NCI-H2227 (cell line): ENCODE data around the gene CFAP251.
A peak's percentile ranks its signal among the peaks of the same experiment; 100 is the strongest.
"Not testable (repeated sequence)": the region's sequence is repeated elsewhere in the genome, so short reads cannot be mapped to it uniquely, and the experiment has no call there.

Experiments used
- DNase-seq: peaks from one replicate; lab custom pipeline; 2025; ENCODE audit not compliant: unreplicated experiment; lab: John Stamatoyannopoulos, UW

Gene CFAP251

DNA sequence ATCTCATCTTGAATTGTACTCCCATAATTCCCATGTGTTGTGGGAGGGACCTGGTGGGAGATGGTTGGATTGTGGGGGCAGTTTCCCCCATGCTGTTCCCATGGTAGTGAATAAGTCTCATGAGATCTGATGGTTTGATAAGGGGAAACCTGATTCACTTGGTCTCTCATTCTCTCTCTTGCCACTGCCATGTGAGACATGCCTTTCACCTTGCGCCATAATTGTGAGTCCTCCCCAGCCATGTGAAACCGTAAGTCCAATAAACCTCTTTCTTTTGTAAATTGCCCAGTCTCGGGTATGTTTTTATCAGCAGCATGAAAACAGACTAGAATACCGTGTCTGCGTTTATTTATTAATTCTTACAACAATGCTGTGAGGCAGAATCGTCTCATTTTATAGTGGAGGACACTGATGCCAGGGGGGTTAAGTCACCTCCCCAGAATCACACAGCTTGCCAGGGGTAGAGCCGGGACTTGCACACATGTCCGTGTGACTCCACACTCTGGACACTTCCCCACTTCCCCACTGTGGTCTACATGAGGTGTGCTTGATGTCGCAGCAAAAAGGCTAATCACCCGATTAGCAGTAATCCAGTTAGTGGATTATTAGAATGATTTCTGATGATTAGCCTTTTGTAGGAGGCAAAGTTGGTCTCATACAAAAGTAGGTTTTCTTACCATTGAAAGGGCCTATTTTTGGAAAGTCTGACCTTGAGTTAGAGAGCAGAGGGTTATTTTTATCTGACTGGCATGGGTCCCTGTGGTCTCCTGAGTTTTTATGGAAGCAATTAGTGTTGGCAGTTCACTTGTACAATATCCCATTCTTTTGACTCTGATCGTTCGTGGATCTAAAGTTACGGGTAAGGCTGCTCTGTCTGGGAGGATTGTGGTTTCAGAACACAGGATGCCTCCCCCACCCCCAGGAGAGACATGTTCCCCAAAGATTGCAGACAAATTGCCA is 55.9 kb downstream of the CFAP251 start:
- no peak for DNase-seq

DNA sequence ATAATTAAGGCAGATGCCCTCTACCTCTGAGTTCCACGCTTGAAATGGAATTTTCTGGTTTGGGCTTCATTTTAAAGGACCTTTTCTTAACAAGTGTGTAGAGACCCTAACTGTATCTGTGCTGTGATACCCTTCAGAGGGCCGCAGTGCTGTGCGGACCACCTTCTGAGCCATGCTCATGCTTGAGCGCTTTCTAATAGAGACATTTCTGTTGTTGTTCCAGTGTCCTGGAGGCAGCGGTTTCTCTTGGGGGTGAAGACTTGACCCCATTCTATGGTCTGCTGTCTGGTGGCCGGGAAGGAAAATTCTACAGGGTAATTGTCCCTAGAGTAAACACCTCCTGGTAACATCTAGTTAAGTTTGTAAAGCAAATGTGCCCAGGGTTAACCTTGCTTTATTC is 56.6 kb downstream of the CFAP251 start:
- peak; percentile 31 for DNase-seq

DNA sequence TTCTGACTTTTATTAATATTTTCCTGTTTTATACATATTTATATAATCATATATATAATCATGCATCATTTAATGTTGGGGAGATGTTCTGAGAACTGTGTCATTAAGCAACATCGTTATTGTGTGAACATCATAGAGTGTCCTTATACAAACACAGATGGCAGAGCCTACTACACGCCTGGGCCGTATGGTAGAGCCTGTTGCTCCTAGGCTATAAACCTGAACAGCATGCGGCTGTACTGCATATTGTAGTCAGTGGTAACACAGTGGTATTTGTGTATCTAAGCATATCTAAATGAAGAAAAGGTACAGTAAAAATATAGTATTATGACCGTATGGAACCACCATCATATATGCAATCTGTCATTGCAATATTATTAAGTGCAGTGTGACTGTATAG is 58.6 kb downstream of the CFAP251 start:
- DNase-seq, result no peak

DNA sequence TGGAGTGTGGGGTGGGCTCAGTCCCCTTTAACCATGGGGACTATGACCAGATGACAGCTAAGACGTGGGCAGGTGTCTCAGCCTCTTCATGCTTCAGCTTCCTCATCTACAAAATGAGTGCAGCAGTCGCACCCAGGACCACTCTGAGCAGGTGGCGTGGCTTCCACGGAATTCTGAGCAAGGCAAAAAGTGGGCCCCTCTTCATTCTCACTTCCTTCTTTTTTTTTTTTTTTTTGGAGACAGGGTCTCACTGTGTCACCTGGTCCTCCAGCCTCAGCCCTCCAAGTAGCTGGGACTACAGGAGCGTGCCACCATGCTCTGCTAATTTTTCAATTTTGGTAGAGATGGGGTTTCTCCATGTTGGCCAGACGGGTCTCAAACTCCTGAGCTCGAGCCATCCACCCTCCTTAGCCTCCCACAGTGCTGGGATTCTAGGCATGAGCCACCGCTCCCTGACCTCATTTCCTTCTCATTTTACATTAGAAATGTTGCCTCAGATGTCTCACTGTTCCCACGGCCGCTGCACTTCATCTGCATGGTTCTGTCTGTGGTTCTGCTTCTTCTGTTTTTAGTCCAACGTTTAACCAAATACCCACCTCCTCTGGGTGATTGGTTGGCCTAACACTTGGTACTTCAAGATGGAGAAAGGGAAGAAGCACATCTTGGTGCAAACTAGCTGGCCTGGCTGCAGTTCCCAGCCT is 61.9 kb downstream of the CFAP251 start:
- DNase-seq, result no peak

DNA sequence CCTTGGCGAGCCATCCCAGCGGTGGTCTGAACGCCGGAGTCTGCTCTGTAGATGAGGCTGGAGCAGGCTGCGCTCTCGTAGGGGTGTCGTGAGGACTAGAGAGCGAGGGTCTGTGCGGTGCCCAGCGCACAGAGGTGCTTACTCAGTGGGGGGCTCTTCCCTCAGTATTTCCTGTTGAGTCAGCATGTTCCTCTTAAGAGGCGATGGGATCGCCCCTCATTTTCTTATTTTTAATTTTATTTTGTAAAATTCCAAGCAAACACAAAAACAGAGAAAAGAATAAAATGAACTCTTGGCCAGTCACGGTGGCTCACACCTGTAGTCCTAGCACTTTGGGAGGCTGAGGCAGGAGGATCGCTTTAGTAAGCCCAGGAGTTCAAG is 62.5 kb downstream of the CFAP251 start:
- DNase-seq, result no peak

DNA sequence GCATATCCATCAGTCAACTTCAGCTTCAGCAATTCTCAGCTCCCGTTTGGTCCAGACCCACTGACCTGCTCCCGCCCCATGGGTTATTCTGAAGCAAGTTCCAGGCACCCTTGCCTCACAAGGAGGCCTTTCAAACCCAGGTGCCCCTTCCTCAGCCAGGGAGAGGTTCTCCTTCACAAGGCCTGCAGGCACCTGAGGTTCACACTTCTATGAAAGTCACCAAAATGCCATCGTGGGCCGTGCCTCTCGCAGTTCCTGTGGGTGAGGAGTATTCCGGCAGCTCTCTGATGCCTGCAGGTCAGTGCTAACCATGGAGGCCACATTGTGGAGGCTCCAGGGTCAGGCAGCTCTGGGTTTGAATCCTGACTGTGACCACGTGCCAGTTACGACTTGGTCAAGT is 63.1 kb downstream of the CFAP251 start:
- no peak for DNase-seq

DNA sequence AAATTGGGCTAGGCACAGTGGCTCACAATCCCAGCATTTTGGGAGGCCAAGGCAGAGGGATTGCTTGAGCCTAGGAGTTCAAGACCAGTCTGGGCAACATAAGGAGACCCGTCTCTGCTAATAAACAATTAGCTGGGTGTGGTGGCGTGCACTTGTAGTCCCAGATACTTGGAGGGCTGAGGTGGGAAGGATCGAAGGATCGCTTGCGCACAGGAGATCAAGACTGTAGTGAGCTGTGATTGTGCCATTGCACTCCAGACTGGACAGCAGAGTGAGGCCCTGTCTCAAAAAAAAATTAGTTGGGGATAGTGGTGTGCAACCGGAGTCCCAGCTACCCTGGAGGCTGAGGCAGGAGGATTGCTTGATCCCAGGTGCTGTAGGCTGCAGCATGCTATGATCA is 64.6 kb downstream of the CFAP251 start:
- no peak for DNase-seq

DNA sequence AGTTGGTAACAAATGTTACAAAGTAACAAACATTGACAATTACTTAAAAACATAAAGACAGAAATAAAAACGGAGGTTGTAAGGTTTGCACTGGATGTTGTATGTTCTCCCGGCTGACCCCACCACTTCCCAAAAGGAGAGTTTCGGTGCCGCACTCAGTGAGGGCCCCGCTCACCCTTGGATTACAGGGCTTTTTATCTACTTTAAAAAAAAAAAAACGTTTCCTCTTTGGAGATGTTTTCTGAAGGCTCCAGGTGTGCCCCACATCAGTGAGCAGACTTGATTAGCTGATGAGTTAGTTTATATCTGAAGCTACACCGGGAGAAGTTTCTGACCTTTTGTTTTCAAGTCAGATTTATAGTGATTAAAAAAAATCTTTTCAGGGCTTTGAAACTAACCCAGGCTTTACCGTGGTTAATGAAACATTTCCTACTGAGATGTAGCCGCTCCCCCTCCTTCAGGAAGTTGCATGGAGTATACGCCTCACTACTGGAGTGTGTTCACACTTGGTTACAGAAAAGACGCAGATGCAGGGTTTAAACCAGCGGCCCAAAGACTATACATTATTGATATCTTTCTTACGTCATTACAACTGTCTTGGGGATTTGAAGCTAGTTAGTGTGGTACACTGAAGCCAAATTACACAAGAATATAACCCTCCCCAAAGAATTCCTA is 65.3 kb downstream of the CFAP251 start:
- no peak for DNase-seq

DNA sequence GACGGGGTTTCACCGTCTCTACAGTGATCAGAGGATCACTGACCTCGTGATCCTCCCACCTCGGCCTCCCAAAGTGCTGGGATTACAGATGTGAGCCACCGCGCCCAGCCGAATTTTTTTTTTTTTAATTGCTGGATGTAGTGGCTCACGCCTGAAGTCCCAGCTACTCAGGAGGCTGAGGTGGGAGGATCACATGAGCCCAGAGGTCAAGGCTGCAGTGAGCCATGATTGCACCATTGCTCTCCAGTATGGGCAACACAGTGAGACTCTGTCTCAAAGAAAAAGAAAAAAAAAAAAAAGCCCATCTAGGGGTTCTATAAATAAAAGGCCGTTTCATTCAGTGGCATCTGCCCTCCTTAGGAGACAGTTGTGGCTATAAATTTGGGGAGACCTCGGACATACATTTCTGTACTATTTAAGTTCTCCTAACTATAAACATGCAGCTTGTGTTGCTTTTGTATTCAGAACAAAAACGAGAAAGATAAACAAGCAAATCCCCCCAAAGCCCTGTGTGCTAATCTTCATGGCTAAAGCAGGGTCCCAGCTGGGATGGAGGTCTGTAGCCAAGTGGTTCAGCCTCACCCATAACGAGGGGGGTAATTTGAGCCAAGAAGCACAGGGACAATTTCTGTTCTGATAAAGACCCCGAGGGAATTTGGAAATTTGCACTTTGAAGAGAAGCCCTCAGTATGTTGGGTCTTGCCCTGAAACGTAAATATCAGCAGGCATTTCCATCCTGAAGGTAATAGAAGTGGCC is 68.3 kb downstream of the CFAP251 start:
- DNase-seq, result no peak

DNA sequence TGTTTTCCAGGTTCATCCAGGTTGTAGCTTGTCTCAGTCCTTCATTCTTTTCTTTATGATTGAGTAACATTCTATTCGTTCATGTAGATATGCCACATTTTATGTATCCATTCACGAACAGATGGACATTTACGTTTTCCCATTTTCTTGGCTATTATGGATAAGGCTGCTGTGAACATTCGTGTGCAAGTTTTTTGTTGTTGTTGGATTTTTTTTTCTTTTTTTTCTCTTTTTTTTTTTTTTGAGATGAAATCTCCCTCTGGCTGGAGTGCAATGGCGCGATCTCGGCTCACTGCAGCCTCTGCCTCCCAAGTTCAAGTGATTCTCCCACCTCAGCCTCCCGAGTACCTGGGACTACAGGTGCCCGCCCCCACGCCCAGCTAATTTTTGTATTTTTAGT is 70.1 kb downstream of the CFAP251 start:
- DNase-seq, result not testable (repeated sequence)

DNA sequence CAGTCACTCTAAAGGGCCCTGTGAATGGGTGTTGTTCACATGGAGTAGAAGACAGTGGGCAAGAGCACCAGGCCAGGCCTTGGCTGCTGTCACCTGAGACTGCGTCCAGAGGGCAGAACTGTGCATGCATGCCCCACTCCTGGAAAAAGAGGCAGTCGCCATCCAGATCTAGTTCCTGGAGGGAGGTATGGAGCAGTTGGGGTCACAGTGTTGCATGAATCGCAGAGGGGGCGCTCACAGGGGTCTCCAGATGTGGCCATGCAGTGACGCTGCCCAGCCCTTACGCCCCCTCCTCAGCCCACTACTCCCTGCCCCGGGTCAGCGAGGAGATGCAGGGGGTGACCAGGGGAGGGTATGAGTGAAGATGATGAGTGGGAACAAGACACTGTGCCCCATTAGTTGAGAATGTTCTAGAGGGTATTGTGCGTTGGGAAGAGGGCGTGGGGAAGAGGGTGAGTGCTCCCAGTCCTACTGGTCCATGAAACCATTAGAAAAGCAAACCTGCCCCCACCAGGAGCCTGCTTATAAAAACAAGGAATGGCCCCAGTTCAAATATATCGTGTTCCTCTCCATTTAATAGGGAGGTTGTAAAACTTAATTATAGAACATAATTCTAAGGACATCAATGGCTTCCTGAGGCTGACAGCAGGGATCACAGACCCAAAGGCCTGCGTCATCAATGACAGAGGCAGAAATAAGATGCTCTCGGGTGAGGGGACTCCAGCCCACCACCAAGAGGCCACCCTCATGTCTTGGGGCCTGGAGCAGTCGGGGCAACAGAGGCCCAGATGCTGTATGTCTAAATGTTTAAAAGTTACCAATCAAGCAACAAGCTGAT is 71.1 kb downstream of the CFAP251 start:
- no peak for DNase-seq

DNA sequence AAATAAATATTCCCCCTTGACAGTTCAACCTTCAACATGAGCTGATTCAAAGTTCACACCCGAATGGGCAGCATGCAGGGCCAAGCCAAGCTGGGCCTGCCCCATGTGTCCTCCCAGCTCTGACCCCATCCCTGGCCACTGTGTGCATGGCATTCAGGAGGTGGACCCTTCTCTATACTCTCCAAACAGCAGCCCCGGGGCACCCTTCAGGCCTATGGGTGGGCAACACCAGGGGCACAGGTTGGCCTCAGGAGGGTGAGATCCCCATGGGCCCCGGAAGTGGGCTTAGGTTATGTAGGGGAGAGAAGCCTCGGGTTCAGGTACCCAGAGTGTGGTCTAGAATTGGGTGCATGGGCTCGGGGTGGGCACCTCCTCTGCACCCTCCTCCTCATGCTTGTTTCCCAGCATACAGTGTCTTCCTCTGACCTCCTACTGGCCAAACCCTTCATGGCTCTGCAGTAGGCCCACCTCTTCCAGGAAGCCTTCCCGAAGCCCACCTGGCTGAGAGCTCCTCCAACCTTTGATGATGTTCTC is 71.8 kb downstream of the CFAP251 start:
- DNase-seq, result no peak

DNA sequence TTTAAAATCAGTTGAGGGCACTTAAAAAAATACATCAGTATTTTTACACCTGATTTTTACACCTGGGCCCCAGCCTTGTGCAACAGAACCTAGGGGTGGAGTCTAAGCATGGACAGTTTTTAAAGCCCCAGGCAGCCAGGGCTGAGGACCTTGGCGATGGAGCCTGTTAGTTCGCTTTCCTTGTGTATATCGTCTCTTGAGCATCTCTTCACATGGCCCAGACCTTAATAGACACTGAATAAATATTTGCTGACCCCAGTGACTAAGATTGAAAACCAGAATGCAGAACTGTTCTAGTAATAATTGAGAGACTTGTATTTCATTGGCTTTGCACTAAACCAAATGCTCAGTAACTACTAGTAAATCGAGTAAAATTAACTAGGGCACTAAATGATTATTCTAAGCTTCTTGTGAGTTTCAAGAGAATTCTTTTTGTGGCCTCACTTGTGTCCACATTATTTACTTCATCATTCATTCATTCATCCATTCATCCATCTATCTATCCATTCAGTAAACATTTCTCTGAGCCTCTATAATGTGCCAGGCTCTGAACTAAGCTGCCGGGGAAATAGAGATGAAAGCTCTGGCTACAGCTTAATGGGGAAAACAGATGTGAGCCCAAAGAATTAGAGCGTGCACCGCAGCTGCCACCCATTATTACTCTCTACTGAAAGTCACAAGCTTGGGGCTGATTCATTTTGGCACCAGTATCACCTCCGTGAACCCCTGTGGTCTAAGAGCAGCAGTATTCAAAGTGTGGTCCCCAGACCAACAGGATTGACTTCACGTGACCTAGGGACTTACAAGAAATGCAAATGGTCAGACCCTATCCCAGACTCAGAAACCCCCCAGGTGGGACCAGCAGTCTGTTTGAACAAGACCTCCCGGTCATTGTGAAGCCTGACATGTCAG is 72.6 kb downstream of the CFAP251 start:
- DNase-seq, result no peak

DNA sequence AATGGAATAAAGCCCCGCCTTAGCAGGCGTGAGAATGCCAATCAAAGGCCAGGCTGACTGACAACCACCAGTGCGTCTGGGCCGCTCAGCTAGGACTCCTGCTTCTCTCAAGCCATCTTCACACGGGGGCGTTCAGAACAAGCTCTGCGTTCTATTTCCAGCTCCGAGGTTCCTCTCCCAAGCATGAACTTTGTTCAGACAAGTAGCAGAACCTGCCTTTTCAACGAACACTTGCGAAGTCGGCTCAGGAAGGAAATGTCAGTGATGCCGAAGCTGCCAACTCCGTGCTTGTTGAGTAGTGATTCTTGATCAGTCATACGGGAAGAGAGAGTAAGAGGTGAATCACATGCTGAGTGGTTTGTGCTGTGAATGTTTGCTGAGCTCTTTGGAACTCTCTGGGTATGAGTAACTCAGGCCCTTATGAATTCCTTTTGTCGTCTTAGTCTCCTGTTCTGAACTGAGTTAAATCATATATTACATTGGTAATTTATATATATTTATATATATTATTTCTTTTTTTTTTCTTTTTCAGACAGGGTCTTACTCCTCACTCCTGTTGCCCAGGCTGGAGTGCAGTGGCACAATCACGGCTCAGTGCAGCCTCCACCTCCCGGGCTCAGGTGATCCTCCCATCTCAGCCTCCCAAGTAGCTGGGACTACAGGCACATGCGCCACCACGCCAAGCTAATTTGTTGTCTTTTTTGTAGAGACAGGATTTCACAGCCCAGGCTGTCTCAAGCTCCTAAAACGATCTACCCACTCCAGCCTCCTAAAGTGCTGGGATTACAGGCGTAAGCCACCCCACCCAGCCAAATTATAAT is 73.9 kb downstream of the CFAP251 start:
- no peak for DNase-seq

DNA sequence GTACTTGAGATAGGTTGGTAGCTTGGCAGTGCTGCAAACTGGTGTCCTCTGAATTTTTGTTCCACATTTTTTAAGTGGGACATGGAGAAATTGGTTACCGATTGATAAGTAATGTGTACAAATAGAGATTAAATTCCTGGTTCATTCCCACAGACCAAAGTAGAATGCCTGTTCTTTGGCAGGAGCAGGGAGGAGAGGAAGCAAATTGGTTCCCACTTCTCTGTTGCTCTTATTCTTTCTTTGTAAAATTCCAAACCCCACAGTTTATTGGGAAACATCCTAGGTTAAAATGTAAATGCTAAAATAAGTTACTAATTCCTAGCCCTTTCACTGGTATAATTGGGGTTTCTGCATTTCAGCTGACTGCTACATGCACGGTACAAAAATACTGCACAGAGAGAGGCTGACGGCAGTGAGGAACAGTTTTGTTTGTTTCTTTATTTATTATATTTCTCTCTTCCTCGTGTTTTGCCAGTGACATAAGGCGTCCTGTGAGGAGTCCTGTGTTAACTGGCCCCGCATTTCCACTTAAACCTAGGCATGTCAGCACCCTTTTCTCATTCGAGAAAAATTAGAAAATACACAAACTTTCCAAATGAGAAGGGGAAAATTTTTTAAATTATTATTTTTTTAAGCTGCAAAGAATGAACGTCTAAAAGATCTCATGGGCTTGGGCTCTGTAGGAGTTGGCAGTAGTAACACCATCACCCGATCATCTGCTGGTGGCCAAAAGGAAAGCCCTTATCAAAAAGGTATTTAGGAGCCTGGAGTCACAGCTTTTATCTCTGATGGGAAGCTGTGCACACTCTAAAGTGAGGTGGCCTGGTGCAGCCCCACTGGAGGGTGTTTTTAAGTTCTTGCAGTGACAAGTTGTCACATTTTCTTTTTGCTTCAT is 77.9 kb downstream of the CFAP251 start:
- no peak for DNase-seq

DNA sequence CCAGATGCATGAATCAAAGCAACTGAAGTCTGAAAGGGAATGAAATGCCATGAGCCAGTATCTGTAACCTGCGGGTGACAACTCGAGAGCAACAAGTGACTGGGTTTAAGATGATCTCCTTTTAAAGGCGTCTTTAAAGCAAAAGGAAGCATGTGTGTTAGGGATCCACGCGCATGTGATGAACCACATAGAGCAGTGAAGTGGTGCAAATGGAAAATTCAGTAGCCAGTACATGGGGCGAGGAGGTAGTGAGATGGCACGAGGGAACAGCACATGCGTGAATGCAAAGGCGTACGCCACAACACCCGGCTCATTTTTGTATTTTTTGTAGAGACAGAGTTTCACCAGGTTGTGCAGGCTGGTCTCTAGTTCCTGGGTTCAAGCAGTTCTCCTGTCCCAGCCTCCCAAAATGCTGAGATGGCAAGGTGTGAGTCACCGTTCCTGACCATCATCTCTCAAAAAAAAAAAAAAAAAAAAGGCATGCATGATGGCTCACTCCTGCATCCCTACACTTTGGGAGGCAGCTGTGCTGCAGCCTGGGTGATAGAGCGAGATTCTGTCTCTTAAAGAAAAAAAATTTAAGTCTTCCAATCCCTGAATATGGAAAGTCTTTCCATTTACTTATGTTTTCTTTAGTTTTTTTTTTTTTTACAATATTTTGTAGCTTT is 78.7 kb downstream of the CFAP251 start:
- DNase-seq, result no peak
